ENCODE data around the gene OR5AN1. TPM values are rescaled to one million over a fixed set of nuclear protein-coding genes. Genes with fewer than 3 reads are reported as not detected.
A peak's percentile ranks its signal among the peaks of the same experiment; 100 is the strongest.

OR5AN1 gene
- 0.02 TPM for total RNA-seq (2013)
- polyA plus RNA-seq, result not detected
- polyA minus RNA-seq, result not detected in 2 replicates
- total RNA-seq, result 0 to 2.3 (median 0.21) reads per million in 11 experiments

GRCh38 chr11:59358595-59358994 lies at the start of gene OR5AN1:
Gene OR5AN1 (plus strand): TSS chr11:59358895. CDS start chr11:59364459, 5,564 bp downstream.
- Histone ChIP-seq H3K27ac (ENCODE audit: low read depth in 1 of 2, low read length in 2 of 2) (no peak within 1 kb of the TSS), H3K79me2 (ENCODE audit: insufficient read depth, low read length) (no peaks in the 10 kb centered on the region), H3K4me1 (ENCODE audit: control insufficient read depth in 1 of 2, insufficient read depth in 2 of 2, low read length in 2 of 2) (no peaks in the 10 kb centered on the region), H3K4me2 (replicated peaks; ENCODE audit: extremely low read depth, low read length, poor library complexity, severe bottlenecking) (no peak within 1 kb of the TSS), H4K20me1 (ENCODE audit: insufficient read depth, low read length) (no peaks in the 10 kb centered on the region), H3K9ac (ENCODE audit: insufficient read depth, low read length, poor library complexity, severe bottlenecking) (no peak within 1 kb of the TSS), H3K4me3 (replicated peaks in 1 of 3; ENCODE audit: low read depth in 2 of 3, low read length in 3 of 3) (no peak within 1 kb of the TSS), H2AFZ (ENCODE audit: insufficient read depth, low read depth, low read length, poor library complexity, severe bottlenecking) (no peak within 1 kb of the TSS), H3K36me3 (replicated peaks in 1 of 2; ENCODE audit: control insufficient read depth in 1 of 2, insufficient read depth in 2 of 2, low read length in 2 of 2) (no peaks in the 10 kb centered on the region), H3K27me3 (ENCODE audit: control insufficient read depth in 2 of 2, insufficient read depth in 2 of 2, low read length in 2 of 2) (no peaks in the 10 kb centered on the region), H3K9me3 (replicated peaks in 1 of 2; ENCODE audit: control insufficient read depth in 1 of 2, insufficient read depth in 1 of 2, low read length in 2 of 2) (no peaks in the 10 kb centered on the region)
- DNase-seq, result no peak
- no peak for TF ChIP-seq CTCF (IDR thresholded peaks at IDR 0.05)
- Mint-ChIP-seq H3K4me3 (no peak within 1 kb of the TSS), H3K36me3 (no peaks in the 10 kb centered on the region), H3K9me3 (peaks cover 0 to 3% (median 0%) of the 10 kb centered on the region in 7 donors), H3K4me1 (no peaks in the 10 kb centered on the region), H3K27ac (no peak within 1 kb of the TSS), H3K27me3 (ENCODE audit: low read depth in 3 of 3) (peaks cover 0 to 2% (median 0%) of the 10 kb centered on the region in 3 donors)
- 95% methylated on average over 3 of the region's 3 CpGs for WGBS (ENCODE audit: insufficient coverage)
- intact Hi-C loops (cut with micrococcal nuclease), result no loop called here

GRCh38 chr11:59335001-59335400 lies 23.7 kb upstream of the OR5AN1 start:
- intact Hi-C loops (cut with micrococcal nuclease), result no loop called here
- H2AFZ ChIP-seq (ENCODE audit: insufficient read depth, low read depth, low read length, poor library complexity, severe bottlenecking), result no peak overlapping the region

More at GRCh38 chr11:59335001-59335400, 23.7 kb upstream of the OR5AN1 start:
- Mint-ChIP-seq H3K4me1 (no peaks in the 10 kb centered on the region), H3K4me3 (no peak overlapping the region), H3K27me3 (ENCODE audit: low read depth in 3 of 3) (peaks cover 0 to 3% (median 2%) of the 10 kb centered on the region in 3 donors), H3K36me3 (no peaks in the 10 kb centered on the region), H3K9me3 (peaks cover 0 to 12% (median 4%) of the 10 kb centered on the region in 7 donors), H3K27ac (peak overlapping the region in 1 of 7 donors; percentile 75)
- Histone ChIP-seq H3K9ac (ENCODE audit: insufficient read depth, low read length, poor library complexity, severe bottlenecking) (no peak overlapping the region), H3K36me3 (replicated peaks in 1 of 2; ENCODE audit: control insufficient read depth in 1 of 2, insufficient read depth in 2 of 2, low read length in 2 of 2) (no peaks in the 10 kb centered on the region), H3K4me1 (ENCODE audit: control insufficient read depth in 1 of 2, insufficient read depth in 2 of 2, low read length in 2 of 2) (no peaks in the 10 kb centered on the region), H3K27ac (ENCODE audit: low read depth in 1 of 2, low read length in 2 of 2) (no peak overlapping the region), H3K9me3 (replicated peaks in 1 of 2; ENCODE audit: control insufficient read depth in 1 of 2, insufficient read depth in 1 of 2, low read length in 2 of 2) (no peaks in the 10 kb centered on the region), H4K20me1 (ENCODE audit: insufficient read depth, low read length) (no peaks in the 10 kb centered on the region), H3K4me2 (replicated peaks; ENCODE audit: extremely low read depth, low read length, poor library complexity, severe bottlenecking) (no peak overlapping the region), H3K27me3 (ENCODE audit: control insufficient read depth in 2 of 2, insufficient read depth in 2 of 2, low read length in 2 of 2) (no peaks in the 10 kb centered on the region), H3K79me2 (ENCODE audit: insufficient read depth, low read length) (no peaks in the 10 kb centered on the region), H3K4me3 (replicated peaks in 1 of 3; ENCODE audit: low read depth in 2 of 3, low read length in 3 of 3) (no peak overlapping the region)
- no peak for TF ChIP-seq CTCF (IDR thresholded peaks at IDR 0.05)
- DNase-seq, result no peak

All from CD14-positive monocyte (primary cell).